ENCODE measurements around the gene PLEKHJ1. TPM values are rescaled to one million over a fixed set of nuclear protein-coding genes. Genes with fewer than 3 reads are reported as not detected.

PLEKHJ1 gene
- total and polyA plus RNA-seq, 9 of the 15 experiments (the other 6 are each of a cell fraction or from before 2014, with no cell fraction given) = 1.5 to 188 (median 63.9) TPM

DNA sequence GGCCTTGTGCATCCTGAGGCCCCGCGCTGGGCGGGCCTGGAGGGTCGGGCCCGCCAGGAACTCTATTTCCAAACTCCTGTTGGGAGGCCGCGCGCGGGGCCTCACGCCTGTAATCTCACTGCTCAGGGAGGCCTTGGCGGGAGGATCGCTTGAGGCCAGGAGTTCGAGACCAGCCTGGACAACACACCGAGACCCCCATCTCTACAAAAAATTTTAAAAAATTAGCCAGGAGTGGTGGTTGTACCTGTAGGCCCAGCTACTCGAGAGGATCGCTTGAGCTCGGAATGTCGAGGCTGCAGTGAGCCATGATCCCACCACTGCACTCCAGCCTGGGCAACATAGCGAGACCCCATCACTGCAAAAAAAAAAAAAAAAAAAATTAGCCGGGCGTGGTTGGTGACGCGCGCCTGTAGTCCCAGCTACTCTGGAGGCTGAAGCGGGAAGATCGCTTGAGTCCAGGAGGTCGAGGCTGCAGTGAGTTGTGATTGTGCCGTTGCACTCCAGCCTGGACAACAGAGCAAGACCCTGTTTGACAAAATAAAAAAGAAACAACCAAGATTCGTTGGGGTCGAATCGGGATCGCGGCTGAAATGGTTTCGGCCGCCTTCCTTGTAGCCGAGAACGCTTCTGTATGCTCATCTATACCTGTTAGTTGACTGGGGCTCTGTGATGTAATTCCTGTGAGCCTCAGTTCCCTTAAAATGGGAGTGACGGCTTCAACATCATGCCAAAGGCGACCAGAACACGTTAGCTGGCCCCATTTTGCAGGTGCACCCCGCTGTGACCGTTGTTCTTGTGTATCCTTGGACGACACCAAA lies 1.1 kb upstream of the PLEKHJ1 start (continued):
- no peak for TF ChIP-seq EP300 (IDR thresholded peaks at IDR 0.05; ENCODE audit: low read length)
- TF ChIP-seq NFIX (CRISPR knock-in tag; IDR thresholded peaks at IDR 0.05; ENCODE audit: low read depth) = no peak
- TF ChIP-seq CHD2 (IDR thresholded peaks at IDR 0.05; ENCODE audit: low read depth, low read length) = no peak
- TF ChIP-seq, protein P1, sequence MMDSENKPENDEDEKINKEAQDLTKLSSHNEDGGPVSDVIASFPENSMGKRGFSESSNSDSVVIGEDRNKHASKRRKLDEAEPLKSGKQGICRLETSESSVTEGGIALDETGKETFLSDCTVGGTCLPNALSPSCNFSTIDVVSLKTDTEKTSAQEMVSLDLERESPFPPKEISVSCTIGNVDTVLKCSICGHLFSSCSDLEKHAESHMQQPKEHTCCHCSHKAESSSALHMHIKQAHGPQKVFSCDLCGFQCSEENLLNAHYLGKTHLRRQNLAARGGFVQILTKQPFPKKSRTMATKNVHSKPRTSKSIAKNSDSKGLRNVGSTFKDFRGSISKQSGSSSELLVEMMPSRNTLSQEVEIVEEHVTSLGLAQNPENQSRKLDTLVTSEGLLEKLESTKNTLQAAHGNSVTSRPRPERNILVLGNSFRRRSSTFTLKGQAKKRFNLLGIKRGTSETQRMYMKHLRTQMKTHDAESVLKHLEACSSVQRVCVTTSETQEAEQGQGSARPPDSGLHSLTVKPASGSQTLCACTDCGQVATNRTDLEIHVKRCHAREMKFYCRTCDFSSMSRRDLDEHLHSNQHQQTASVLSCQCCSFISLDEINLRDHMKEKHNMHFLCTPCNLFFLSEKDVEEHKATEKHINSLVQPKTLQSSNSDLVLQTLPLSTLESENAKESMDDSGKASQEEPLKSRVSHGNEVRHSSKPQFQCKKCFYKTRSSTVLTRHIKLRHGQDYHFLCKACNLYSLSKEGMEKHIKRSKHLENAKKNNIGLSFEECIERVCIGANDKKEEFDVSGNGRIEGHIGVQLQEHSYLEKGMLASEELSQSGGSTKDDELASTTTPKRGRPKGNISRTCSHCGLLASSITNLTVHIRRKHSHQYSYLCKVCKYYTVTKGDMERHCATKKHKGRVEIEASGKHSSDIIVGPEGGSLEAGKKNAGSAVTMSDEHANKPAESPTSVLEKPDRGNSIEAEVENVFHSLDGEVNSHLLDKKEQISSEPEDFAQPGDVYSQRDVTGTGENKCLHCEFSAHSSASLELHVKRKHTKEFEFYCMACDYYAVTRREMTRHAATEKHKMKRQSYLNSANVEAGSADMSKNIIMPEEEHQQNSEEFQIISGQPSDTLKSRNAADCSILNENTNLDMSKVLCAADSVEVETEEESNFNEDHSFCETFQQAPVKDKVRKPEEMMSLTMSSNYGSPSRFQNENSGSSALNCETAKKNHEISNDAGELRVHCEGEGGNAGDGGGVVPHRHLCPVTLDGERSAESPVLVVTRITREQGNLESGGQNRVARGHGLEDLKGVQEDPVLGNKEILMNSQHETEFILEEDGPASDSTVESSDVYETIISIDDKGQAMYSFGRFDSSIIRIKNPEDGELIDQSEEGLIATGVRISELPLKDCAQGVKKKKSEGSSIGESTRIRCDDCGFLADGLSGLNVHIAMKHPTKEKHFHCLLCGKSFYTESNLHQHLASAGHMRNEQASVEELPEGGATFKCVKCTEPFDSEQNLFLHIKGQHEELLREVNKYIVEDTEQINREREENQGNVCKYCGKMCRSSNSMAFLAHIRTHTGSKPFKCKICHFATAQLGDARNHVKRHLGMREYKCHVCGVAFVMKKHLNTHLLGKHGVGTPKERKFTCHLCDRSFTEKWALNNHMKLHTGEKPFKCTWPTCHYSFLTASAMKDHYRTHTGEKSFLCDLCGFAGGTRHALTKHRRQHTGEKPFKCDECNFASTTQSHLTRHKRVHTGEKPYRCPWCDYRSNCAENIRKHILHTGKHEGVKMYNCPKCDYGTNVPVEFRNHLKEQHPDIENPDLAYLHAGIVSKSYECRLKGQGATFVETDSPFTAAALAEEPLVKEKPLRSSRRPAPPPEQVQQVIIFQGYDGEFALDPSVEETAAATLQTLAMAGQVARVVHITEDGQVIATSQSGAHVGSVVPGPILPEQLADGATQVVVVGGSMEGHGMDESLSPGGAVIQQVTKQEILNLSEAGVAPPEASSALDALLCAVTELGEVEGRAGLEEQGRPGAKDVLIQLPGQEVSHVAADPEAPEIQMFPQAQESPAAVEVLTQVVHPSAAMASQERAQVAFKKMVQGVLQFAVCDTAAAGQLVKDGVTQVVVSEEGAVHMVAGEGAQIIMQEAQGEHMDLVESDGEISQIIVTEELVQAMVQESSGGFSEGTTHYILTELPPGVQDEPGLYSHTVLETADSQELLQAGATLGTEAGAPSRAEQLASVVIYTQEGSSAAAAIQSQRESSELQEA (IDR thresholded peaks at IDR 0.05; ENCODE audit: low read depth) = no peak
- TF ChIP-seq, protein P2, sequence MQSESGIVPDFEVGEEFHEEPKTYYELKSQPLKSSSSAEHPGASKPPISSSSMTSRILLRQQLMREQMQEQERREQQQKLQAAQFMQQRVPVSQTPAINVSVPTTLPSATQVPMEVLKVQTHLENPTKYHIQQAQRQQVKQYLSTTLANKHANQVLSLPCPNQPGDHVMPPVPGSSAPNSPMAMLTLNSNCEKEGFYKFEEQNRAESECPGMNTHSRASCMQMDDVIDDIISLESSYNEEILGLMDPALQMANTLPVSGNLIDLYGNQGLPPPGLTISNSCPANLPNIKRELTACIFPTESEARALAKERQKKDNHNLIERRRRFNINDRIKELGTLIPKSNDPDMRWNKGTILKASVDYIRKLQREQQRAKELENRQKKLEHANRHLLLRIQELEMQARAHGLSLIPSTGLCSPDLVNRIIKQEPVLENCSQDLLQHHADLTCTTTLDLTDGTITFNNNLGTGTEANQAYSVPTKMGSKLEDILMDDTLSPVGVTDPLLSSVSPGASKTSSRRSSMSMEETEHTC (IDR thresholded peaks at IDR 0.05) = no peak
- no peak for TF ChIP-seq FOXM1 (IDR thresholded peaks at IDR 0.05; ENCODE audit: low read depth)
- no peak for TF ChIP-seq FOXM1 (CRISPR knock-in tag; IDR thresholded peaks at IDR 0.05; ENCODE audit: low read depth)
- no peak for TF ChIP-seq KAT8 (IDR thresholded peaks at IDR 0.05; ENCODE audit: low read depth)
- no peak for TF ChIP-seq ZFP1 (CRISPR knock-in tag; IDR thresholded peaks at IDR 0.05)
- no peak for TF ChIP-seq GTF2A2 (tag; IDR thresholded peaks at IDR 0.05)
- no peak for TF ChIP-seq ZNF586 (CRISPR knock-in tag; conservative IDR thresholded peaks at IDR 0.05)
- TF ChIP-seq ETS2 (tag; IDR thresholded peaks at IDR 0.05; ENCODE audit: borderline replicate concordance, poor library complexity, severe bottlenecking) = no peak
- TF ChIP-seq CBFA2T3 (IDR thresholded peaks at IDR 0.05) = no peak
- TF ChIP-seq NCOR1 (IDR thresholded peaks at IDR 0.05) = no peak
- TF ChIP-seq MAFK (IDR thresholded peaks at IDR 0.05; ENCODE audit: low read length) = no peak
- TF ChIP-seq NUFIP1 (IDR thresholded peaks at IDR 0.05; ENCODE audit: partially characterized antibody) = no peak
- TF ChIP-seq, protein P3, sequence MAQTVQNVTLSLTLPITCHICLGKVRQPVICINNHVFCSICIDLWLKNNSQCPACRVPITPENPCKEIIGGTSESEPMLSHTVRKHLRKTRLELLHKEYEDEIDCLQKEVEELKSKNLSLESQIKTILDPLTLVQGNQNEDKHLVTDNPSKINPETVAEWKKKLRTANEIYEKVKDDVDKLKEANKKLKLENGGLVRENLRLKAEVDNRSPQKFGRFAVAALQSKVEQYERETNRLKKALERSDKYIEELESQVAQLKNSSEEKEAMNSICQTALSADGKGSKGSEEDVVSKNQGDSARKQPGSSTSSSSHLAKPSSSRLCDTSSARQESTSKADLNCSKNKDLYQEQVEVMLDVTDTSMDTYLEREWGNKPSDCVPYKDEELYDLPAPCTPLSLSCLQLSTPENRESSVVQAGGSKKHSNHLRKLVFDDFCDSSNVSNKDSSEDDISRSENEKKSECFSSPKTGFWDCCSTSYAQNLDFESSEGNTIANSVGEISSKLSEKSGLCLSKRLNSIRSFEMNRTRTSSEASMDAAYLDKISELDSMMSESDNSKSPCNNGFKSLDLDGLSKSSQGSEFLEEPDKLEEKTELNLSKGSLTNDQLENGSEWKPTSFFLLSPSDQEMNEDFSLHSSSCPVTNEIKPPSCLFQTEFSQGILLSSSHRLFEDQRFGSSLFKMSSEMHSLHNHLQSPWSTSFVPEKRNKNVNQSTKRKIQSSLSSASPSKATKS (CRISPR knock-in tag; IDR thresholded peaks at IDR 0.05) = no peak
- TF ChIP-seq HMGN3 (IDR thresholded peaks at IDR 0.05; ENCODE audit: borderline replicate concordance, extremely low read depth, insufficient read length, low read depth, low read length) = no peak

Data from K562 (cell line).